ENCODE results near the gene RANBP10. TPM values are rescaled to one million over a fixed set of nuclear protein-coding genes. Genes with fewer than 3 reads are reported as not detected.

The RANBP10 gene
- total RNA-seq, 1 experiment from 2014 or later, result 15.6 TPM

GRCh38 chr16:67719778-67720144, 86.6 kb downstream of the RANBP10 start:
- no peaks in the 10 kb centered on the region for H3K79me1 ChIP-seq (ENCODE audit: insufficient read depth, low read depth, low read length, poor library complexity, severe bottlenecking)
- peak overlapping the region; percentile 80 for H3K9ac ChIP-seq (ENCODE audit: extremely low read depth, insufficient read length, low read length)
- TF ChIP-seq CTCF (conservative IDR thresholded peaks at IDR 0.05), result no peak
- H4K91ac ChIP-seq (ENCODE audit: insufficient read length, low read depth, low read length), result no peak overlapping the region
- no peak overlapping the region for H3T11ph ChIP-seq (ENCODE audit: low read length)
- peak overlapping the region; percentile 41 to 96 (median 72); a peak in 4 of 7 replicates for H3K27ac Mint-ChIP-seq
- no peak overlapping the region for H2AK5ac ChIP-seq (ENCODE audit: insufficient read length, low read length)
- H3K9me3 Mint-ChIP-seq, result no peaks in the 10 kb centered on the region
- no peak overlapping the region for H2BK20ac ChIP-seq (ENCODE audit: low read depth, low read length, poor library complexity, severe bottlenecking)
- H2AFZ ChIP-seq (ENCODE audit: low read length), result no peak overlapping the region
- H3K18ac ChIP-seq (ENCODE audit: insufficient read length, low read depth, low read length), result no peak overlapping the region
- peak overlapping the region; percentile 99 for H3K4me2 ChIP-seq (ENCODE audit: insufficient read depth, insufficient read length, low read length)
- no peak overlapping the region for H3K56ac ChIP-seq (ENCODE audit: insufficient read length, low read depth, low read length)
- no peak overlapping the region for H3K4ac ChIP-seq (ENCODE audit: low read depth, low read length)
- DNase-seq, result no peak
- peaks cover 10% of the 10 kb centered on the region; the same call in 1 of the 2 replicates for H3K79me2 ChIP-seq (ENCODE audit: insufficient read depth, low read length)
- H3K9me3 ChIP-seq (ENCODE audit: control insufficient read depth, low read depth, low read length), result no peaks in the 10 kb centered on the region
- H3K14ac ChIP-seq (ENCODE audit: insufficient read depth, low read length), result no peak overlapping the region
- peaks cover 15 to 17% of the 10 kb centered on the region in 2 experiments for H3K4me1 Mint-ChIP-seq
- H2BK5ac ChIP-seq (ENCODE audit: insufficient read length, low read length), result no peak overlapping the region
- no CpG with 5 or more reads among the region's 5 CpGs for WGBS (ENCODE audit: extremely low coverage, insufficient read length, low lambda C conversion rate)
- peak overlapping the region; percentile 95 to 99 for H3K4me3 Mint-ChIP-seq
- H4K8ac ChIP-seq (replicated peaks; ENCODE audit: insufficient read length, low read depth, low read length), result no peak overlapping the region
- no peaks in the 10 kb centered on the region for H4K20me1 ChIP-seq (ENCODE audit: control insufficient read depth, insufficient read depth, insufficient read length)
- H3K23ac ChIP-seq (ENCODE audit: insufficient read length, low read depth, low read length), result no peak overlapping the region
- H3K27ac ChIP-seq (ENCODE audit: insufficient read length, low read depth, low read length), result no peak overlapping the region
- no peak overlapping the region for H2BK12ac ChIP-seq (ENCODE audit: insufficient read length, low read depth, low read length)
- H2BK15ac ChIP-seq (ENCODE audit: low read depth, low read length), result no peak overlapping the region
- peaks cover 0 to 10% (median 1%) of the 10 kb centered on the region in 3 experiments; a peak in 1 of 7 replicates for H3K36me3 Mint-ChIP-seq (ENCODE audit: insufficient read depth in 1 of 3, low read depth in 3 of 3)
- peaks cover 3% of the 10 kb centered on the region for H3K27me3 Mint-ChIP-seq (ENCODE audit: low read depth)
- H3K27me3 ChIP-seq (ENCODE audit: insufficient read depth, low read length), result no peaks in the 10 kb centered on the region
- no peak overlapping the region for H2BK120ac ChIP-seq (ENCODE audit: low read depth, low read length, poor library complexity, severe bottlenecking)
- no peak overlapping the region for H4K5ac ChIP-seq (ENCODE audit: insufficient read length, low read depth, low read length)
- peaks cover 14% of the 10 kb centered on the region for H3K23me2 ChIP-seq (ENCODE audit: insufficient read length, low read depth, low read length, poor library complexity, severe bottlenecking)
- no peaks in the 10 kb centered on the region; the same call in 1 of the 2 replicates for H3K4me1 ChIP-seq (ENCODE audit: insufficient read depth, low read length)
